Measurements from ENCODE around the gene CGN. TPM values are rescaled to one million over a fixed set of nuclear protein-coding genes. Genes with fewer than 3 reads are reported as not detected.

The CGN gene, protein sequence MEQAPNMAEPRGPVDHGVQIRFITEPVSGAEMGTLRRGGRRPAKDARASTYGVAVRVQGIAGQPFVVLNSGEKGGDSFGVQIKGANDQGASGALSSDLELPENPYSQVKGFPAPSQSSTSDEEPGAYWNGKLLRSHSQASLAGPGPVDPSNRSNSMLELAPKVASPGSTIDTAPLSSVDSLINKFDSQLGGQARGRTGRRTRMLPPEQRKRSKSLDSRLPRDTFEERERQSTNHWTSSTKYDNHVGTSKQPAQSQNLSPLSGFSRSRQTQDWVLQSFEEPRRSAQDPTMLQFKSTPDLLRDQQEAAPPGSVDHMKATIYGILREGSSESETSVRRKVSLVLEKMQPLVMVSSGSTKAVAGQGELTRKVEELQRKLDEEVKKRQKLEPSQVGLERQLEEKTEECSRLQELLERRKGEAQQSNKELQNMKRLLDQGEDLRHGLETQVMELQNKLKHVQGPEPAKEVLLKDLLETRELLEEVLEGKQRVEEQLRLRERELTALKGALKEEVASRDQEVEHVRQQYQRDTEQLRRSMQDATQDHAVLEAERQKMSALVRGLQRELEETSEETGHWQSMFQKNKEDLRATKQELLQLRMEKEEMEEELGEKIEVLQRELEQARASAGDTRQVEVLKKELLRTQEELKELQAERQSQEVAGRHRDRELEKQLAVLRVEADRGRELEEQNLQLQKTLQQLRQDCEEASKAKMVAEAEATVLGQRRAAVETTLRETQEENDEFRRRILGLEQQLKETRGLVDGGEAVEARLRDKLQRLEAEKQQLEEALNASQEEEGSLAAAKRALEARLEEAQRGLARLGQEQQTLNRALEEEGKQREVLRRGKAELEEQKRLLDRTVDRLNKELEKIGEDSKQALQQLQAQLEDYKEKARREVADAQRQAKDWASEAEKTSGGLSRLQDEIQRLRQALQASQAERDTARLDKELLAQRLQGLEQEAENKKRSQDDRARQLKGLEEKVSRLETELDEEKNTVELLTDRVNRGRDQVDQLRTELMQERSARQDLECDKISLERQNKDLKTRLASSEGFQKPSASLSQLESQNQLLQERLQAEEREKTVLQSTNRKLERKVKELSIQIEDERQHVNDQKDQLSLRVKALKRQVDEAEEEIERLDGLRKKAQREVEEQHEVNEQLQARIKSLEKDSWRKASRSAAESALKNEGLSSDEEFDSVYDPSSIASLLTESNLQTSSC
- total RNA-seq, result 1 to 10 TPM; 3.3 to 5.4 TPM

DNA sequence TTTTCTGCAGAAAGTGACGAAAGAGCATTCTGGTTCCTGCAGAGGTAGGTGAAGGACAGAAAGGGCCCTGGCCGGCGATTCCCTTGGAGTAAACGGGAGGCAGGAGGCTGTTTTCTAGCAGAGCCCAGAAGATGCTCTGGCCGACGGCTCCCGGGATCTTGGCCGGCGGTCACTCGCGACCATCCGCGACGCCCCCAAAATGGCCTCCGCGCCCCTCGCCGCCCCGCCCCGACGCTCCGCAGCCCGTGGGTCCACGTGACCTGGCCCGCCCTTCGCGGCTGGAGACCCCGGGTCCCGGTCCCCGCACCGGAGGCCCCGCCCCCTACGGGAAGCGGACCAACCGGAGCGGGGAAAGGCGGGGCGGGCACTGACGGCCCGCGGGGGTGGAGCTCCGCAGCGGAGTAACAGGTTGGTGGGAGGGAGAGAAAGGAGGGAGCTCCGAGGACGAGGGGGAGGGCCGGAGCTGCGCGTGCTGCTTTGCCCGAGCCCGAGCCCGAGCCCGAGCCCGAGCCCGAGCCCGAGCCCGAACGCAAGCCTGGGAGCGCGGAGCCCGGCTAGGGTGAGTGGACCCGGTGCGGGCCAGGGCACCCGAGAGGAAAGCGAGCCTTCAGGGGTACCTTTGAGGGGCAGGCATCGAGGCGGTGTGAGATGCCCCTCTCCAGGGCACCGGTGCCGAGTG, at the start of gene CGN:
Gene CGN, plus strand, starts transcription at position 431 of the 679 bp plus-strand sequence. CDS start 7,133 bp downstream, outside the sequence.
- peak within 1 kb of the TSS; percentile 7 to 40 for H3K27ac ChIP-seq
- TF ChIP-seq, protein P1, sequence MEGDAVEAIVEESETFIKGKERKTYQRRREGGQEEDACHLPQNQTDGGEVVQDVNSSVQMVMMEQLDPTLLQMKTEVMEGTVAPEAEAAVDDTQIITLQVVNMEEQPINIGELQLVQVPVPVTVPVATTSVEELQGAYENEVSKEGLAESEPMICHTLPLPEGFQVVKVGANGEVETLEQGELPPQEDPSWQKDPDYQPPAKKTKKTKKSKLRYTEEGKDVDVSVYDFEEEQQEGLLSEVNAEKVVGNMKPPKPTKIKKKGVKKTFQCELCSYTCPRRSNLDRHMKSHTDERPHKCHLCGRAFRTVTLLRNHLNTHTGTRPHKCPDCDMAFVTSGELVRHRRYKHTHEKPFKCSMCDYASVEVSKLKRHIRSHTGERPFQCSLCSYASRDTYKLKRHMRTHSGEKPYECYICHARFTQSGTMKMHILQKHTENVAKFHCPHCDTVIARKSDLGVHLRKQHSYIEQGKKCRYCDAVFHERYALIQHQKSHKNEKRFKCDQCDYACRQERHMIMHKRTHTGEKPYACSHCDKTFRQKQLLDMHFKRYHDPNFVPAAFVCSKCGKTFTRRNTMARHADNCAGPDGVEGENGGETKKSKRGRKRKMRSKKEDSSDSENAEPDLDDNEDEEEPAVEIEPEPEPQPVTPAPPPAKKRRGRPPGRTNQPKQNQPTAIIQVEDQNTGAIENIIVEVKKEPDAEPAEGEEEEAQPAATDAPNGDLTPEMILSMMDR (IDR thresholded peaks at IDR 0.05), result no peak

DNA sequence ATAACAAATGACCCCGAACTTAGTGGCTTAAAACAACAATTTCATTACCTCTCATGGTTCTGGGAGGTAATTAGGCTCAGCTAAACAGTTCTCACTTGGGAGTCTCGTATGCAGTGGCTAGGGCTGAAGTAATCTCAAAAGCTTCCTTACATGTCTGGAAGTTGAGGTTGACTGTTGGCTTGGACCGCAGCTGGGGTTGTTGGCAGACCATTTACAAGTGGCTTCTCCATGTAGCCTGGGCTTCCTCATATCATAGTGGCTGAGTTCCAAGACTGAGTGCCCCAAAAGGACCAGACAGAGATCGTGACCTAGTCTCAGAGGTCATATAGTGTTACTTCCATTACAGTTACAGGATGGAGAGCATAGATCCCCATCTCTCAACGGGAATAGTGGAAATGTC, 49.5 kb upstream of the CGN start:
- no peaks in the 10 kb centered on the region for H3K9me3 ChIP-seq
- H3K36me3 ChIP-seq, result no peaks in the 10 kb centered on the region
- TF ChIP-seq, protein P1 (IDR thresholded peaks at IDR 0.05), result no peak
- H3K27ac ChIP-seq, result no peak overlapping the region
- H3K27me3 ChIP-seq, result no peaks in the 10 kb centered on the region
- no peak for DNase-seq (ENCODE audit: low spot score)
- H3K4me1 ChIP-seq, result peaks cover 0 to 12% of the 10 kb centered on the region in 2 donors
- H3K4me3 ChIP-seq, result no peak overlapping the region

More for the DNA sequence above, at the start of gene CGN:
- peak within 1 kb of the TSS; percentile 47 to 71 for H3K4me3 ChIP-seq
- H3K4me1 ChIP-seq, result peaks cover 0 to 20% of the 10 kb centered on the region in 2 donors
- no peaks in the 10 kb centered on the region for H3K9me3 ChIP-seq
- no peaks in the 10 kb centered on the region for H3K36me3 ChIP-seq
- no peaks in the 10 kb centered on the region for H3K27me3 ChIP-seq
- DNase-seq (ENCODE audit: low spot score), result peak; percentile 70

DNA sequence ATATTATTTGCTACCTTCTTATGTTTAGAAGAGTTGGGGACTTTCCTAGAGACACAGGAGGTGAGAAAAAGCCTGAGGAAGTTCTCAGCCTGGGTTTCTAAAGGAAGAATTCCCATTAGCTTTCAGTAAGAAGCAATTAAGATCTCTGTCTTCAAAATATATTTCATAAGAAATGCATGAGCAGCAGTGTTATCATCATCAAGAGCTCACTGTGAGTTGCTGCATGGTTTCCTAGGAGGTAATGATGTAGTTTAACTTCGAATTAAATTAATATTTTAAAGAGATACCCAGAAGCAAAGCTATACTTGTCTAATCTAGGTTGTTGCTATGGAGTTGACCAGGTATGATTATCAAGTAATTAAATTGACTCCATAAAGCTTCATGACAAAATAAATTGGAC, 46.2 kb upstream of the CGN start:
- Histone ChIP-seq H3K4me3 (no peak overlapping the region), H3K9me3 (no peaks in the 10 kb centered on the region), H3K36me3 (no peaks in the 10 kb centered on the region), H3K27me3 (no peaks in the 10 kb centered on the region), H3K4me1 (no peaks in the 10 kb centered on the region), H3K27ac (no peak overlapping the region)
- TF ChIP-seq, protein P1 (IDR thresholded peaks at IDR 0.05), result no peak
- no peak for DNase-seq (ENCODE audit: low spot score)

DNA sequence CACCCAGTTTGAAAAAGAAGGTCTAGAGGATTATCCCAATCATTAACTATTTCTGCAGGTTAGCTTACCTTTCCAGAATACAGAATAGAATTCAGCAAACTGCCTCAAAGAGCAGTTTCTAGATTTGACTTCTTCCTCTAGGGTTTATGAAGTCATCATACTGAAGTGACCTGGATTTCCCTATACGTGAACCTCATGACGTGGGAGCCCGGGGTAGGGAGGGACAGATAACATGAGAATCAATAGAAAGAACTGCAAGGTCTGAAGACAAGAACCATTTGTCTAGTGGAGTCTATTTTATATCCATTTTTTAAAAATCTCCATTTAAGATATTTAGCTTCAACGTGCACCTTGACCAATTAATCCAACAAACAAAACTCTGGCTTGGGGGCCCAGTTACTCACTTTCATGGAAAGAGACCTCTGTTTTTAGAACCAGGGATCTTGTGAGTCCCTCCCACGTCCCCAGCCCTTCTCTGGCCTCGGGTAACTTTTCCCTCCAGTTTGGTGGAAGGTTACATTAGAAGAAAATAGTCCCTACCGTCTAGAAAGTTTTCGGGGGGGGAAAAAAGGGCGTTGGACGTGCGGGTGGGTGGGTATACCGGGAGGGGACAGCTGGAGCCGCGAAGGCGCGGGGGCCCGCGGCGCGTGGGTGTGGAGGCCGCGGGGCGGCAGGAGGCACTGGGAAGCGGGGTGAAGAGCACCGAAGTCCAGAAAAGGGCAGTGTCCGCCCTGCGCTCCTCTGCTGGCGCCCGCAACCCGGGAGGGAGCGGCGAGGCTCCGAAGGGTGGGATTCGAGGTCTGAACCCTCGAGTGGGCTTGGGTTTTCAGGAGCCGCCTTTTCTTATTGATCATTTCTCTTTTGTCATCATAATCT, 38.1 kb upstream of the CGN start:
- H3K4me1 ChIP-seq, result peaks cover 0 to 5% of the 10 kb centered on the region in 2 donors
- peak overlapping the region; percentile 61 to 64 for H3K27ac ChIP-seq
- DNase-seq (ENCODE audit: low spot score), result peak; percentile 64
- H3K9me3 ChIP-seq, result no peaks in the 10 kb centered on the region
- no peaks in the 10 kb centered on the region for H3K36me3 ChIP-seq
- no peaks in the 10 kb centered on the region for H3K27me3 ChIP-seq
- TF ChIP-seq, protein P1 (IDR thresholded peaks at IDR 0.05), result no peak
- peak overlapping the region; percentile 53 to 63 for H3K4me3 ChIP-seq
